GM19395 (cell line): ENCODE results near the gene CEP63.

Experiments
- ATAC-seq: cut with Tn5 transposase; IDR thresholded peaks from one replicate; pipeline ENCODE4 v1.9.1; 2021; ENCODE audit warnings: mild to moderate bottlenecking, moderate library complexity; ENCODE audit not compliant: unreplicated experiment

Gene CEP63

DNA sequence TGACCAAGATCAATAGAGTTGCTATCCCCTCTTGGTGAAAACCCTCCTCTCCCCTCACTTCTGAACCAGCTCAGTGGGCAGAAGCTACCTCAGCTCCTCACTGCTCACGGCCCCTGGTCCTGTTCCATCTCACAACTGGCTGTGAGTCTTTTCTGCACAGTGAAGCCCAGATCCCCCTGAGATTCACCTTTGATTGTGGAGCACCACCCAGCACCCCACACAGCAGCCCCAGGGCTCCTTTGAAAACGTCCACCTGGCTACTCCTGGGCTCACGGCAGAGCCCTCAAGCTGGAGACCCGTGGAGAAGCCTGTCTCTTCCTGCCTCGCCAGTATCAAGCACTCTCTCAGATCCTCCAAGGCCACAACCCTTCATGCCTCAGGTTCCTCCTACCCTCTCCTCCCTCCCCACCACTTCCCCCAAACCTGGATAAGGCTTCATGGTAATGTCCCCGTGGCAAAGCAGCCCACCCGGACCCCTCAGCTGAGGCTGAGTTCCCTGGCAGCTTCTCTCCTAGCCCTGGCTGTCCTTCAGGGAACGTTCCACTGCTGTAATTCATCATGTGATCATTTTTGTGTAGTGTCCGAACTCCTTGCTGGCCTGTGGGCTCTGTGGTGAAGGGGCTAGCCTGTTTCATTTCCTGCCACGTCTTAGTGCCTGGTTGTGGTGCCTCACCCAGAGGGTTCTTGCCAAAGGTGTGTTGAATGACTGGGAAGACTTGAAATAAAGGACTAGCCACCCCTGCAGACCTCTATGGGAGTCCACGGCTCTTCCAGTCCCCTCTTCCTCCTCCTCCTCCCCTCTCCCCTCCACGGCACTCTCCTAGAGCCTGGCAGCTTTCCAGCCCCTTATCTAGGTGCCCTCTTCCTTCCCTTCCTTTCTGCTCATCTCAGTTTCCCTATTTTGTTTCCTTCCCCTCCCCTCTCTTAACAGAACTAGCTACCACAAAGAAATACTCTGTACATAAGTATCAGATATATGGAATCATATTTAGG is 120.5 kb downstream of the CEP63 start:
- ATAC-seq, result no peak

DNA sequence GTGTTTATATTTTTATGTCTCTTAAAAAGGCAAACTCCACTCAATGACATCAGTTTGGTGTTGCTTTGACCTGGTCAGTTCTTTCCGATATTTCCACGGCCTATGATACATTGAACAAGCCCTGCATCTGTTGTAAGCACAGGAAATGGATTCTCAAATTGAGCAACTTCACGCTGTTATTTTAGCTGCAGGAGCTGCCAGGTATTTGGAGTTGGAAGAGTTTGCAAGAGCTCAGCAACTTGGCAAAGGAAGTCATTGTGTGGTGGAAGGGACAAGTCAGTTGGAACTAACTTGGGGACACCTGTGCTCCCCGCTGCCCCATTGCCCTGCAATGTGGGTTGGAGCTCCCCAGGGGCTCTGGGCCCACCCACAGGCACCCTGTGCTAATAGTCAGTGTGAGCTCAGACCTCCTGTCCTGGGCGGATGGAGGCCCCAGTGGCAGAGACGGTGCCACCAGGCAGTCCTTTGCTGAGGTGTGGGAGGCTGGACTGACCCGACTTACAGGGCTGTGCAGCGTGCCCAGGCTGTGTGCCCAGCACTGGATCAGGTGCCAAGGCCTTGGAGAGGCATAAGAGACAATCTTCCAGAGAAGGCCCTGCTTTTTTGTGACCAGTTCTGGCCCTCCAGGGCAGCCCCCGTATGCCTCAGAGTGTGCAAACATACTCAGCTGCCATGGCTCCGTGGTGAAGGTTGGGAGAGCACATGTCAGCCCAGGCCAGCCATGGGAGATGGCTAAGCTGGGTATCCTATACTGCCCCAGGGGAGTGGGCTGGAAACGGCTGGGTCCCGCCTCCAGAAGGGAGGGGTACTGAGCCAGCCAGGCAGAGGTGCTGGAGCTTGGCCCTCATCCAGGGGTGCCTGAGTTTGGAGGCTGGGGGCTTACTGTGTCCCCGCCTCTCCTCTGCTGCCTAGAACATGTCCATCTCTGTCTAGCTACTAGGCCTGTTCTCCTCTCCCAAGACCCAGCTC is 121.5 kb downstream of the CEP63 start:
- no peak for ATAC-seq

DNA sequence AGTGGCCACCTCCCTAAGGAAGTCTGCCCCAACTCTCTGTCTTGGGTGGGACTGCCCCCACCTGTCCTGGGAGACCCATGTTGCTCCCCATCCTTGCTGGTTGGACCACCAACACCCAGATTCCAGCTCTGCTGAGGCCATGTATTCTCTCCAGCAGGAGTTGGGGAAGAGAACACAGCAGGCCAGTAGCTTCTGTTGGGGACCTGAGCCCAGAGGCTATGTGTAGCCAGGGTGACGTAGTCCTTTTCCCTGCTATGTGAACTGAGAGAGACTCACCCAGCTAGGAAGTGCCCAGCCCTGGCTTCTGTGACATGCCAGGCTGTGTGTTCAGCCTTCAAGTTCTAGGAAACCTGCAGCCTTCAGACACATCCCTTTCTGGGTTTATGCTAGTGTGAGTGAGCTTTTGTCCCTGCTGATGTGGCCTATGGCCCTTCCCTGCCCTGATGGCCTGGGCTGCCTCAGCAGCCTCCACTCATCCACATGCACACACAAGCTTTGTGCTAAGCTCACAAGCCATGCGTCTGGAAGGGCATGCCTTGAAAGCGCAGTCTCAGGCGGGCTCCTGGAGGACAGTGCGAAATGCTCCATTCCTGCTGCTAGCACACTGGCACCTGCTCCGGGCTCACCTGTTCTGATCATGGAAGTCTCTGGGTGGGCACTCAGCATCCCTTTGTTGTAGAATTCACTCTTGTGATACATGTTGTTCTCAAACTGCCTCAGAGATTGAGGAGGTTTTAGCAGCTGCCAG is 122.3 kb downstream of the CEP63 start:
- no peak for ATAC-seq

DNA sequence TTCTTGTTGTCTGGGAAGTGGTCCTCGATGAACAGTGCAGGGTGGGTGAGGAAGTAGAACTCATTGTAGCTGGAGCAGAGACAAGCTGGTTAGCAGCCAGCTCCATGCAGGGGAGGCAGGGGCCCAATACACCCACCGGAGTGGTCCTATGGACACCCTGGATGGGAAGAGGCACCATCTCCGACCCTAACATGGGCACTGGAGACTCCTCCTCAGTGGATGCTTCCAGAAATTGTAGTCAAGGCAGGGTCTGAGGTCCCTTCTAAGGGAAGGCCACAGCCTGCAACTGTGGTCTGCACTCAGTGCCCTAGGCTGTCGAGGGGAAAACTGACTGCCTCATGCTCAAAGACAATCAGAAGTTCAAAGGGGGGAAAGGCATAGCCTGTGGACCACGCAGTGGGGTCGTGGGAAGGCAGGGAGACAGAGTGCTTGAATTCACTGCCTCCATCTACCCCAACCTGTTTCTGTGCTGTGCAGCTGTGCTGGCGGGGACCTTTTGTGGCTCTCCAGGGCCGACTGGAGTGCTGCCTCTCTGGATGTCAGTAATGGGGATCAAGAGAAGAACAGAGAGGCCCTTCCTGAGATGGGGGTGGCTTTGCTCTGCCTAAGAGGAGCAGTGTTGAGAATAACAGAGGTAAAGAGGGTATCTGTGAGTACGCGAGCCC is 123.0 kb downstream of the CEP63 start:
- ATAC-seq, result no peak

DNA sequence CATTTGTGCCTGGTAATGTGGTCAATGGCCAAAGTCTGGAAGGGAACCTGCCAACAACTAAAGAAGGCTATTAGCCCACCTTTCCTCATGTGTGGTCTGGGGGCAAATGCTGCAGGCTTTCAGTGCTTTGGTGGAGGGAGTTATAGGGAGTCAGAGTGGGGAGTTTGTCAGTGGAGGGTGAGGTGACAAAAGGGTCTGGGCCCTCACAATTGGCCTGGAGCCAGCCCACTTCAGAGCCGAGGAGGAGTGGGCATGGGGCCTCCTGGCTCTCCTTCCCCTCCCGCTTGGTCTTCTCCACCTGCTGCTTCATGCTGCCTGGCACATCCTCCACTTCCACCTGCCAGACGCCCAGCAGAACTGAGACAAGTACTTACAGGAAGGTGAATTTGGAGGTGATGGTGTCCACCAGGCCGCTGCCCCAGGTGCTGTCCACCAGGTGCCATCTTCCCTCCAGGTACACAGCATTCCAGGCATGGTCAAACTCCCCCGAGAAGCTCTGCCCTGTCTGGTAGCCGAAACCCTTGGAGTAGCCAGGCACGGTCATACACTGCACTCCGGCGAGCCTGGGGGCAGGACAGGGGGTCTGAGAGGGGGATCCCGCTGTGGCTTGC is 124.1 kb downstream of the CEP63 start:
- ATAC-seq, result no peak

DNA sequence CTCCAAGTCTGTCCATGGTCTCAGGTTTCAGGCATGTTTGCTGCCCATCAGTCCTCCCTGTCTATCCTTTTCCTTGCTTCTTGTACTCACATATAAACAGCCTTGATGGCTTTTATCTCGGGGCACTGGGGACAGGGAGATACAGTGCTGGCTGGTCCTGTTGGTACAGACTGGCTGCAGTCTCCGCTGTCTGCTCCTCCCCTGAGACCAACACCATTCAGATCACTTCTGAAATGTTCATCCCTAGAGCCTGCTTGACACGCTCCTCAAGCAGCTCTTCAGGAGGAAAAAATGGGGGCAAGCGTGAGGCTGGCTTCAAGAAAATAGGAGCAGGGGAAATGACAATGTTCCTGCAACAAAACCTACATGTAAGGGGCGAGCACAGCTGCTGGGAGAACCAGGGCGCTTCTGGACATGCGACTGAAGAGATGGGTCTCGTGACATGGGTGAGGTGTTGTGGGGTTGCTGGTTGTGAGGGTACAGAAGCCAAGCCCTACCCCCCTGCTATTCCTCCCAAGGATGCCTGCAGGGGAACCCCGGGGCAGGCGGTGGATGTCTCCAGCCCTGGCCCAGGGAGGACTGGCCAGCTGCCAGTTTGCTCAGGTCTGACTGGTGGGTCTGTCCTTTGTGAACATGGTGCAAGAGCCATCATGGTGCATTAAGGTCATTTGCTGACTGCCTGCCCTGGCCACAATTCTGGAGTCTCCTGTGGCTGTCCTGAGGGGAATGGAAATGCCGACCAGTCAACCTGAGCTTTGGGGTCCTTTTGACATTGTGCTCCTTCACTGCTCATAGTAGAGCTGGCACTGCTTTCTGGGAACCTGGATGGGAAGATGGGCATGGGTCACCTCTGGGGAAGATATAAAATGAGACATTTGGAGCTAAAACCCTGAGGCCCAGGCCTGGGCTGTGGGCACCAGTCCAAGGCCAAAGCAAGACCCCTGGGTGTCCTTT is 124.9 kb downstream of the CEP63 start:
- no peak for ATAC-seq

DNA sequence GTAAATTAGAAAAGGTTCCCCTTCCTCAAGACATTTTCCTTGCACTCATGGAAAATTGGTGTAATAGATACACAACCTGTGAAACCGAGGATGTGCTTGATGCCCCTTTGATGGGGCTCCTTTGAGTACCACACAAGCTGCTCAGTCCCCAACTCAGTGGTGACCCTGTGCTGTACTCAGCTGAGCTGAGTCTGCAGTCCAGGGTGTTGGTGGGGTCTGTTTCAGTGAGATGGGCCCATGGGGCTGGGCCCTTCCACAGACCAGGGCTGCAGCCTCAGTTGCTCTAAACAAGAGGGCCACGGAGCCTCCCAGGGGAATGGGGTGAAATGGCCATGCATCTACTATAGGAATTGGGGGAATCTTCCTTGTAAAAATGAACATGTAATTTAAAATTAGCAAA is 125.7 kb downstream of the CEP63 start:
- no peak for ATAC-seq

DNA sequence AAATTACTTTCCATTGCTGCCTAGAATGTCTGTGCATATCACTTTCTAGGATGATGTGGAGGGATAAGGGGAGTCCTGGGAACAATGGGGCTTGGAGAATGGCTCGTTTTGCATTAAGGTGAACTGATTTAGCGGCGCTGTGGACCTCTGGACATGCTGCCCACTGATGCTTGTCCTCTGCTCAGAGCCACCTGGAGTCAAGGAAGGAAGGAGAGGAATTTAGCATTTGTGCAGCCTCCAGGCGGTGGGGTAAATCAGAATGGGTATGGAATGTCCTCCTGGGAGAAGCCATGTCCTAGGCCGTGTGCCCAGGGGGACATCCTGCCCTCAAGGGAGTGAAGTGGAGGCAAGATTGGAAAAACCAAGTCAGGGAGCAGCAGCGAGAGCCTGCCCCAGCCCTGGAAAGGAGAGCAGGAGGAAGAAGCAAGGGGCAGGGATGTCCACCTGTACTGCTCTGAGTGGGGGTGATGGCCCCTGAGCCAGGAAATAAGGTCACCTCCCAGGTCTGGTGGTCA is 127.2 kb downstream of the CEP63 start:
- ATAC-seq, result no peak

DNA sequence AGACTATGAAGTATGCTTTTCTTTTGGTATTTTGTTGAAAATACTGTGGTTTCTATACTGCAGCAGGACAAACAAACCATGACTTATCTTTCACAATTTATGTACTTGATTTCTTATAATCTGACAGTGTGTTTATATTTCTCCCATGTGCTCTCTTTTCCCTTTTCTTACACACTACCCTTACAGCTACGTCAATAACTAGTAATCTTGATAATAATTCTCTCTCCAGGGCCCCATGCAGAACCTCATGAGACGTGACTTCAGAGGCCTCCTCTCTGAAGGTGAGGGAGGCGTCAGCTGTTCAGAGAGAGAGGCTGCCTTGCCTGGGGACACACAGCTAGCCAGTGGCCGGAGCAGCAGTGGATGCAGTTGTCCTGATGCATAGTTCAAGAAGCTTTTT is 129.1 kb downstream of the CEP63 start:
- no peak for ATAC-seq

DNA sequence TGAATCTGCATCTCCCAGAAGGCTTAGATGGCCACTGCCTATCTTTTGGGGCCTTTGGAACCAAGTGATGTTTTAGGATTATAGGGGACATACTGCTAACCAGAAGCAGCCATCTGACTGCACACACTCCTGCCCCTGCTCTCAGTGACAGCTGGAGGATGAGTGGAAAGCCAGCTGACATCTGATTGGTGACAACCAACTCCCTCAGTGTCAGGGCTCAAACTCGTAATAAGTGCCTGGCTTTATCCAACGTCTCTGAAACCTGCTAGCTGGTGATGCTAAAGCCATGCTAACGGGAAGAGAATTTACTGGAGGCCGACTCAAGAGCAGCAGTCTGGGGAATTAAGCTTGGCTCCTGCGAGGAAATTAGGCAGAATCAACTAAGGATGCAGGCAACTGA is 129.9 kb downstream of the CEP63 start:
- ATAC-seq, result no peak

DNA sequence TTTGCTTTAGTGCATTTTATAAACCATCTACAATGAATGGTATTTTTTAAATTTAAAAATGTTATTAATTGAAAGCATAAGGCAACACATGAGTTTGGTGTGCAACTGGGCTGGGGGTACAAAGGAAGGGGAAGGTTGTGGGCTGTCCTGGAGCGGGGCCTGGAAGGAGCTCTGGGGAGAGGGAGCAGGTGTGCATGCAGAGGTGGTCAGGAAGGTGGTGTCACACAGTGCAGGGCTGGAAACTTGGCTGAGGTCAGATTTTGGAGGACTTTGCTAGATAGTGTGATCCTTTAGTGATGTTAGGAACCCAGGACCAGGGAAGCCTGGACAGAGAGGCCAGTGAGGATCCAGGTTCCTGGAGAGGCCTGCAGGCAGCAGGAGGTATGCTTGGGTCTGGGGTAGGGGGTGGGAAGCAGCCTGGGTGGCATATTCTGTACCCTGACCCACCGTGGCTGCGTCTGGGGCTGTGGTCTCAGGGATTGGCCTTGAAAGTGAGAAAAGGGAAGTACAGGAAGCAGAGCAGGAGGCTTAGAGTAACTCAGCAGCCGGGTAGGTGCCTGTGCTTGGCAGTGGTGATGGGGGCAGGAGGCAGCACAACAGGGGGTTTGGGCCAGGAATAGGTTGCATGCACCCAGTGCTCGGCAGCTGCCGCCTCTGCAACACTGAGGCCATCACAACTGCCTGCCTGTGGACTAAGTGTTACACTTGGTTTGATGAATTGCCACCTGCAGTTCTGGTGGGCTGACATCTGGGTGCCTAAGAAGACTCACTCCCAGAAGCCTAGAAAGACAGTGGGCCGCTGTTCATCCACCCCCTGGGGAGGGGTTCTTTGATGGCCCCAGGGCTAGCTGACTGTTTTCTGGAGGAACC is 132.0 kb downstream of the CEP63 start:
- ATAC-seq, result no peak

DNA sequence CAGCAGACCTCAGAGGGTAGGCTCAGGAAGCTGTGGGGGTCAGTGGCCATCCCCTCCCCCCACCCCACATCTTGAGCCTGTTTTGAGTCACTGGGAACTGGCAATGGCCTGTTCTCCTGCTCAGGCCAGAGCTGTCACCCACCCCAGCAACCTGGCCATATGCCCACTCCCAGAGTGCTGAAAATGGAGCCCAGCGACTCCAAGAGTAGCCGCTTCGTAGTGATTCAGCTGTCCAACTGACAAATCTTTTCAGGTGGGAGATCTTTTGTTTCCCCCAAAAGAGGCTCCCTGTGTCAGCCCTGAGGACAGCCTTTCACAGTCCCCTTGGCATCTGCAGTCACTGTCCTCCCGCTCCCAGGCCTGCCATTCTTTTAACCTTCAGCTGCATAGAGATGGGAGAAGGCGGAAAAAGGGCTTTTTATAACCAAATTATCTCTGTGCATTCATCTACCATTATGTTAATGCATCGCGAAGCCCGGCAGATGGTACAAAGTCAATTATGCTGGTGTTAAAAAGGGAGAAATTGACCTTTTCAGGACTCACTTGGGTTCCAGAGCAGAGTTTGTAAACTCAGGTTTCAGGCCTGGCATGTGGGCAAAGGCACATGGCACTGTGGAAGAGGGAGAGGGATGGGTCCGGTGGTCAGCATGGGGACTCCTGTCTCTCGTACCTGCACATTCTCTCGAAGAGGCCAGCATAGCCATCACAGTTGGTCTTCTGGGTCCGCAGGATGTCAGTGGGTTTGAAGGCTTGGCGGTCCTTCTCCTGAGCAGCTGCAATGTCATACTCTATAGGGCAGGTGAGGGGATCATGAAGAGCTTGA is 132.8 kb downstream of the CEP63 start:
- ATAC-seq, result no peak

DNA sequence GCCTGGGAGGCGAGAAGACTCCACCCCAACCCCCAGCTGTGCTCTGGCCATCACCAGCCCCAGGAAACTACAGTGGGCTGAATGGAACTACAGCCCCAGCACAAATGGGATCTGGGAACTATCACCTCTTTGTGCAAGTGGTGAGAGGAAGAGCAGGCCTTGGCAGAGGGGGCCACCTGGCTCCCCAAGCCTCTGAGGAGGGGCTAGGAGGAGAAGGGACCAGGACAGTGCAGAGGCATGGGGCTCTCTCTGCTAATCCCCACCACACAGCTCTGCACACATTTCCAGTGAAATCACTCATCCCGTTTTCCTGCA is 133.4 kb downstream of the CEP63 start:
- ATAC-seq, result no peak

DNA sequence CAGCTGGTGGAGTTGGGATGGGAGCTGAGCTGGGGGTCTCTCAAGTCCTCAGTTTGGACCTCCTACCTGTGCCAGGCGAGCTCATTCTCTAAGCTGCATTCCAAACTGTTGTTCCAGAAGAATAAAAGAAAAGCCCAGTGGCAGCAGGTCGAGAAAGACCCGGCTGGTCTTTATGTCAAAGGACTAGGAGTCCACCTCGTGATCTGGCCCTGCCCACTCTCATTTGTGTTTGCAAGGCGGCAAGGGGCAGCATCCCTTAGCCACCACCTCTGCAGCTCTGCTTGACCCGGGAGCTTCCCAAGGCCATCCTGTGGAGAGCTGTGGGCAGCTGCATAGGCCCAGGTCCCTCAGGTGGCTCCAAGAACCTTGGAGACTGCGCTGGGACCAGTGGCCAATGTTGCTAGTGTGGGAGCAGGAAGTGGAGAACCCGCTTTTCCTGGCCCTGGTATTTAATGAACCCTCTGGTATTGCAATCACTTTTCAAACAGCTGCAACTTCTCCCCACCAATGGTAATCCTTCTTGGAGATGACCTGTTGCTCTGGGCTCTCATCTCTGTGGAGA is 134.1 kb downstream of the CEP63 start:
- ATAC-seq, result no peak

DNA sequence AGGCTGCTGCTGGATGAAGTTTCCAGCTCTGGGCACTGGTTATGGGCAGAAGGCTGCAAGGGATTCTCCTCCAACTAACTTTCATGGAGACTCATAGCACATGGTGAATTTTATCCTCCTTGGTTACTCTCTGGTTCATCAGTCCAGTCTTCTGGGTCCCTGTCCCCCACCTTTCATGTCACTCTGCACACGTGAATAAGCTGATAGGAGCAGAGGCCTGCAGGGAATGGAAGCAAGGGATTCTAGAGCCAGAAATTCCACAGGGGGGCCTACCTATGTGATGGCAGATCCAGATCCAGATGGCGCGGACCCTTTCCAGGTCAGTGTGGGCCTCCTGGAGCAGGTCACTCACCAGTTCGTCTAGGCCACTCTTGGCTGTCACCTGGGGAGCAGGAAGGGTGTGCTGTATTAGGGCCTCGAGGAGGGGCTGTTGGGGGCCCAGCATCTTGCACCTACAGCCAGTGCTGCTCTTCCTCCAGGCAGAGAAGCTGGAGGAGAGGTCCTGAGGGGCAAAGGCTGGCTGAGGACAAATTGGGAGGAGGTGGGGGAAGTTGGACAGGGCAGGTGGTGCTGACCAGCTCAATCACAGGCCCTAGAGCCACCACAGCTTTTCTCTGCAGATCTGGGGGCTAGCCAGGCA is 134.7 kb downstream of the CEP63 start:
- ATAC-seq, result no peak

DNA sequence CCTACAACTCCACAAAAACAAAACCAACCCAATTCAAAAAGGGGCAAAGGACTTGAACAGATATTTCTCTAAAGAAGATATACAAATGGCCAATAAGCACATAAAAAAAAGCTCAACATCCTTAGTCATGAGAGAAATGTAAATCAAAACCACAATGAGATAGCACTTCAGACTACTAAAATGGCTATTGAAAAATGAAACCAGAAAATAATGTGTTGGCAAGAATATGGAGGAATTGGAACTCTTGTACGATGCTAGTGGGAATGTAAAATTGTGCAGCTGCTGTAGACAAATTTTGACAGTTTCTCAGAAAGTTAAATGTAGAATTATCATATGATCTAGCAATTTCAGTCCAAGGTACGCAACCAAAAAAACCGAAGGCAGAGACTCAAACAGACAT is 136.0 kb downstream of the CEP63 start:
- ATAC-seq, result no peak
